Mesenchymal stem cell (in vitro differentiated cells and primary cell): ENCODE data around the gene TIAM1.

Experiments
- DNase-seq: peaks from one replicate; pipeline ENCODE4 v3.0.0-alpha.2; 2013
- H2AFZ ChIP-seq: one replicate; pipeline ENCODE4 v1.6.1; 2013; ENCODE audit warnings: low read depth, mild to moderate bottlenecking, control low read depth, inconsistent platforms, low read length, moderate library complexity
- H2AK5ac ChIP-seq: 2 replicates; pipeline ENCODE4 v1.6.1; 2013; ENCODE audit warnings: low read length, moderate library complexity, mild to moderate bottlenecking, inconsistent platforms; ENCODE audit not compliant: severe bottlenecking
- H2BK120ac ChIP-seq: one replicate; pipeline ENCODE4 v1.6.1; 2013; ENCODE audit warnings: low read depth, mild to moderate bottlenecking, inconsistent platforms, low read length, moderate library complexity
- H2BK12ac ChIP-seq, 2 experiments: one replicate each; pipeline ENCODE4 v1.6.1; 2013; ENCODE audit warnings: inconsistent platforms in 2 of 2, low read length in 2 of 2, mild to moderate bottlenecking in 2 of 2, moderate library complexity in 2 of 2, control low read depth in 1 of 2
- H2BK15ac ChIP-seq: one replicate; pipeline ENCODE4 v1.6.1; 2013; ENCODE audit warnings: mild to moderate bottlenecking, low read depth, inconsistent platforms; ENCODE audit not compliant: poor library complexity, severe bottlenecking
- H2BK5ac ChIP-seq: 2 replicates; pipeline ENCODE4 v1.6.1; 2013; ENCODE audit warnings: low read depth, mild to moderate bottlenecking, low read length, control low read depth, inconsistent platforms; ENCODE audit not compliant: poor library complexity, severe bottlenecking
- H3K14ac ChIP-seq, 2 experiments: one replicate each; pipeline ENCODE4 v1.6.1; 2013; ENCODE audit warnings: inconsistent platforms in 2 of 2, low read length in 2 of 2, control low read depth in 1 of 2, mild to moderate bottlenecking in 1 of 2, moderate library complexity in 1 of 2
- H3K18ac ChIP-seq, 2 experiments: one replicate each; pipeline ENCODE4 v1.6.1; 2013; ENCODE audit warnings: inconsistent platforms in 2 of 2, low read length in 2 of 2, control low read depth in 1 of 2, low read depth in 1 of 2, mild to moderate bottlenecking in 1 of 2
- H3K23ac ChIP-seq, 2 experiments: one replicate each; pipeline ENCODE4 v1.6.1; 2013; ENCODE audit warnings: inconsistent platforms in 2 of 2, low read length in 2 of 2, mild to moderate bottlenecking in 2 of 2, moderate library complexity in 2 of 2, control low read depth in 1 of 2
- H3K27ac ChIP-seq: 2 replicates; pipeline ENCODE4 v1.5.1; 2013; ENCODE audit warnings: mild to moderate bottlenecking, moderate library complexity, low read length, control low read depth, inconsistent platforms; ENCODE audit not compliant: poor library complexity, severe bottlenecking
- H3K27me3 ChIP-seq, 2 experiments: 2 replicates each; pipeline versions ENCODE4 v1.6.1 to v1.7.0; 2013; ENCODE audit warnings: low read length in 2 of 2, mild to moderate bottlenecking in 2 of 2, moderate library complexity in 2 of 2, control low read depth in 1 of 2, inconsistent platforms in 1 of 2; ENCODE audit not compliant: control insufficient read depth in 1 of 2, insufficient read depth in 1 of 2
- H3K36me3 ChIP-seq, 2 experiments: 2 replicates each; pipeline versions ENCODE4 v1.6.1 to v1.7.0; 2013; ENCODE audit warnings: low read length in 2 of 2, control low read depth in 1 of 2, inconsistent platforms in 1 of 2, low read depth in 1 of 2, mild to moderate bottlenecking in 1 of 2; ENCODE audit not compliant: insufficient read depth in 2 of 2, control insufficient read depth in 1 of 2
- H3K4ac ChIP-seq, 2 experiments: one replicate each; pipeline ENCODE4 v1.6.1; 2013; ENCODE audit warnings: inconsistent platforms in 2 of 2, low read length in 2 of 2, mild to moderate bottlenecking in 2 of 2, moderate library complexity in 2 of 2, control low read depth in 1 of 2, low read depth in 1 of 2
- H3K4me1 ChIP-seq: 2 replicates; pipeline ENCODE4 v1.6.1; 2013; ENCODE audit warnings: low read depth, low read length, control low read depth; ENCODE audit not compliant: control insufficient read depth, insufficient read depth
- H3K4me2 ChIP-seq: 2 replicates; pipeline ENCODE4 v1.6.1; 2013; ENCODE audit warnings: low read length, mild to moderate bottlenecking, inconsistent platforms; ENCODE audit not compliant: poor library complexity, severe bottlenecking
- H3K4me3 ChIP-seq, 2 experiments: 2 replicates each; pipeline versions ENCODE4 v1.5.1 to v1.7.0; 2013; ENCODE audit warnings: low read length in 2 of 2, mild to moderate bottlenecking in 2 of 2, control low read depth in 1 of 2, low read depth in 1 of 2; ENCODE audit not compliant: insufficient read depth in 1 of 2
- H3K79me1 ChIP-seq: replicated peaks from 2 replicates; pipeline ENCODE4 v1.6.1; 2013; ENCODE audit warnings: mild to moderate bottlenecking, control low read depth, low read length, inconsistent platforms; ENCODE audit not compliant: poor library complexity, severe bottlenecking
- H3K9ac ChIP-seq: 2 replicates; pipeline ENCODE4 v1.7.0; 2013; ENCODE audit warnings: mild to moderate bottlenecking, low read length, moderate library complexity
- H3K9me3 ChIP-seq: 2 replicates; pipeline ENCODE4 v1.7.0; 2013; ENCODE audit warnings: mild to moderate bottlenecking, low read length; ENCODE audit not compliant: control insufficient read depth
- H4K8ac ChIP-seq: one replicate; pipeline ENCODE4 v1.6.1; 2013; ENCODE audit warnings: inconsistent platforms, mild to moderate bottlenecking, low read length, moderate library complexity
- H4K91ac ChIP-seq: one replicate; pipeline ENCODE4 v1.6.1; 2013; ENCODE audit warnings: mild to moderate bottlenecking, low read length, inconsistent platforms
- WGBS: methylation state at CpG from one replicate; pipeline ENCODE4 v1.1.7; 2013; ENCODE audit warnings: mixed read lengths; 5-methylcytosine and 5-hydroxymethylcytosine counted together

Gene TIAM1

DNA sequence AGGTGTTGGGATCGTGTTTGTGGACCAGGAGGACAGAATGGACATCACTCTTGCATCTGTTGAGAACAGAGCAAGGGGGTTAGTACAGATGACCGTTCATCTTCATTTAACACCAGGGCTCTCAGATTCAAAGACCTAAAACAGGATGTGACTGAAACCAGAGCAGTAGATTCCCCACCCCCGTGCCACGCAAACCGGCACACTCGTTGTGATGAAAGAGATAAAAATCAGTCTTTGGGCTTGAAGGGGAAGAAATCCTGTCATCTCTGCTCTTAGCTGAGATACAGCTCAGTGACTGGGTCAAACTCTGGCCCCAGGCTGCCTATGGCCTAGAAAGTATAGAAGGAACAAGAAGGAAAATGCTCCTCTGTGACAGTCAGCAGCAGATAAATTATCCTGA lies 159.6 kb downstream of the TIAM1 start:
- Histone ChIP-seq H2BK5ac (no peak overlapping the region), H3K18ac (no peak overlapping the region), H3K79me1 (no peaks in the 10 kb centered on the region), H2AFZ (no peak overlapping the region), H3K9me3 (no peaks in the 10 kb centered on the region), H2BK12ac (no peak overlapping the region), H3K4me1 (no peaks in the 10 kb centered on the region), H4K8ac (no peak overlapping the region), H3K4me2 (no peak overlapping the region), H3K14ac (no peak overlapping the region), H3K23ac (no peak overlapping the region), H3K27ac (no peak overlapping the region), H3K27me3 (no peaks in the 10 kb centered on the region), H3K4me3 (no peak overlapping the region), H3K36me3 (peaks cover 5 to 27% of the 10 kb centered on the region in 2 experiments), H2BK15ac (no peak overlapping the region), H2BK120ac (no peak overlapping the region), H4K91ac (no peak overlapping the region), H3K9ac (no peak overlapping the region), H2AK5ac (no peak overlapping the region), H3K4ac (no peak overlapping the region)
- 38% methylated on average over 6 of the region's 6 CpGs for WGBS
- no peak for DNase-seq

GRCh38 chr21:31182231-31183140 lies 161.6 kb downstream of the TIAM1 start:
- Histone ChIP-seq H3K27me3 (no peaks in the 10 kb centered on the region), H3K9me3 (no peaks in the 10 kb centered on the region), H3K27ac (no peak overlapping the region), H3K9ac (no peak overlapping the region), H2BK120ac (no peak overlapping the region), H3K4me3 (no peak overlapping the region), H3K14ac (no peak overlapping the region), H2BK5ac (no peak overlapping the region), H3K4ac (no peak overlapping the region), H3K18ac (no peak overlapping the region), H3K4me1 (no peaks in the 10 kb centered on the region), H2AFZ (no peak overlapping the region), H4K91ac (peak overlapping the region; percentile 6), H3K4me2 (no peak overlapping the region), H3K79me1 (no peaks in the 10 kb centered on the region), H2BK12ac (no peak overlapping the region), H3K36me3 (peaks cover 5 to 25% of the 10 kb centered on the region in 2 experiments), H2AK5ac (no peak overlapping the region), H4K8ac (peak overlapping the region; percentile 12), H2BK15ac (no peak overlapping the region), H3K23ac (no peak overlapping the region)
- 95% methylated on average over 23 of the region's 24 CpGs for WGBS
- no peak for DNase-seq

- Histone ChIP-seq H3K4ac (no peak overlapping the region), H3K27ac (no peak overlapping the region), H2BK5ac (no peak overlapping the region), H2AFZ (no peak overlapping the region), H3K9ac (no peak overlapping the region), H3K27me3 (no peaks in the 10 kb centered on the region), H3K14ac (no peak overlapping the region), H2BK120ac (no peak overlapping the region), H2BK12ac (no peak overlapping the region), H3K4me2 (no peak overlapping the region), H2BK15ac (no peak overlapping the region), H3K36me3 (peaks cover 5 to 19% of the 10 kb centered on the region in 2 experiments), H3K4me1 (no peaks in the 10 kb centered on the region), H3K9me3 (no peaks in the 10 kb centered on the region), H2AK5ac (no peak overlapping the region), H4K8ac (no peak overlapping the region), H3K79me1 (no peaks in the 10 kb centered on the region), H3K18ac (no peak overlapping the region), H3K4me3 (no peak overlapping the region), H3K23ac (no peak overlapping the region), H4K91ac (no peak overlapping the region)
- 96% methylated on average over 10 of the region's 12 CpGs for WGBS
- no peak for DNase-seq
Measured at GRCh38 chr21:31181082-31181750, 162.8 kb downstream of the TIAM1 start.
